ENCODE results near the gene HCFC1. TPM values are rescaled to one million over a fixed set of nuclear protein-coding genes. Genes with fewer than 3 reads are reported as not detected.

The HCFC1 gene
- total RNA-seq, 1 donor from 2014 or later: 48.4 TPM

DNA sequence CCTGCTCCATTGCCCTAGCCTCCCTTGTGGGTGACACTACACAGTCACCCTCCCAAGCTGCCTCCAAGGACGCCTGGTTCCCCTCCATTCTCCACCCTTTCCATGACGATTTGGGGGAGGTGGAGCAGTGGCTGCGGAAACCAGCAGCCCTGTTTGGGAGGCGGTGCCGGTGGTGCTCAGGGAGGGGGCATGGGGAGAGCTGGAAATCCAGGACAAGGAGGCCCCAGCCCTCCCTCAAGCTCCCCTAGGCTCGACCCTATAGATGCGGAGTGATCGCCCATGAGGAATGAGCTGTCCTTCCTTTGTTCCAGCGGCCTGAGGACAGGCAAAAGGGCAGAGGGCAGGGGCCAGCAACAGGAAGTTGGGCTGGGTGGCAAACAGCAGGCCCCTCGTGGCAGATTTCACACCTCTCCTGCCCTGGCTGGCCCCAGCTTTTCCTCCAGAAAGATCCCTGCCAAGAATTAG is 23.6 kb downstream of the HCFC1 start:
- H3K4me3 ChIP-seq: no peak overlapping the region
- ATAC-seq (no peak), DNase-seq (no peak)
- no peaks in the 10 kb centered on the region for H3K27me3 ChIP-seq (ENCODE audit: low read depth)
- H3K36me3 ChIP-seq: peaks cover 45% of the 10 kb centered on the region
- no peaks in the 10 kb centered on the region for H3K9me3 ChIP-seq
- intact Hi-C loops (cut with DNase I): no loop called here
- H3K4me1 ChIP-seq: peaks cover 5% of the 10 kb centered on the region
- TF ChIP-seq, protein P1, sequence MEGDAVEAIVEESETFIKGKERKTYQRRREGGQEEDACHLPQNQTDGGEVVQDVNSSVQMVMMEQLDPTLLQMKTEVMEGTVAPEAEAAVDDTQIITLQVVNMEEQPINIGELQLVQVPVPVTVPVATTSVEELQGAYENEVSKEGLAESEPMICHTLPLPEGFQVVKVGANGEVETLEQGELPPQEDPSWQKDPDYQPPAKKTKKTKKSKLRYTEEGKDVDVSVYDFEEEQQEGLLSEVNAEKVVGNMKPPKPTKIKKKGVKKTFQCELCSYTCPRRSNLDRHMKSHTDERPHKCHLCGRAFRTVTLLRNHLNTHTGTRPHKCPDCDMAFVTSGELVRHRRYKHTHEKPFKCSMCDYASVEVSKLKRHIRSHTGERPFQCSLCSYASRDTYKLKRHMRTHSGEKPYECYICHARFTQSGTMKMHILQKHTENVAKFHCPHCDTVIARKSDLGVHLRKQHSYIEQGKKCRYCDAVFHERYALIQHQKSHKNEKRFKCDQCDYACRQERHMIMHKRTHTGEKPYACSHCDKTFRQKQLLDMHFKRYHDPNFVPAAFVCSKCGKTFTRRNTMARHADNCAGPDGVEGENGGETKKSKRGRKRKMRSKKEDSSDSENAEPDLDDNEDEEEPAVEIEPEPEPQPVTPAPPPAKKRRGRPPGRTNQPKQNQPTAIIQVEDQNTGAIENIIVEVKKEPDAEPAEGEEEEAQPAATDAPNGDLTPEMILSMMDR (IDR thresholded peaks at IDR 0.05): no peak
- peak overlapping the region; percentile 60 for H3K27ac ChIP-seq

DNA sequence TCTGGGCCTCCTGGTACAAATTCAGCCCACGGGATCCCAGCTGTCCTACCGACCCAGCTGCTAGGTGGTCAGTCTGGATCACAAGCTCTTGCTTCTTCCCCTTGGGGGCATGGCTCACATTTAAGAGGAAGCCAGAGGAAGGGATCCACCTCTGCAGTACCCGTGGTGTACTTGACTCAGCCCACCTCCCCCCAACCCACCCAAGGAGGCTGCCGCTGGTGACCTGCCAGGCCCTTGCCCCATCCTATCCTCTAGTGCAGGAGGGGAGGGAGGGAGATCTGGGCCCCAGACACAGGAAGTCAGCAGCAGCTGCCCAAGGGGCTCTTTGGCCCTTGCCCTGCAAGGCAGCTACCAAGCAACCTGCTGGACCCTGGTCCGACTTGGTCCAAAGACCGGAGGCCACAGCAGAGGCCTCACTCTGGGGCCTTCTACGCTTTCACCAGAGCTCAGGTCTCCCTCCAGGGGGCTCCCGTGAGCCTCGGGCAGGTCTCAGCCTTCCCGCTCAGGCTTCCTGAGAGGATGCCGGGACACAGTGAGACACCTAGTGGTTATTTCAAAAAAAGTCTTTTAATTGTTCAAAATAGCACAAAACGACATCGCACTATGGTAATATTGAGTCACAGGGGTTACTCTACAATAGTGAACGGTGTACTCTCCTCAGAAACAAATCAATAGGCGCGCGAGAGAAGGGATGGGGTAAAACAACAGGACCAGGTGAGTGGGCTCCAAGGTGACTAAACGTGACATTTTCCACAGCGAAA is 24.4 kb downstream of the HCFC1 start:
- ATAC-seq (peak; percentile 84 to 92), DNase-seq (peak; percentile 83)
- no peak overlapping the region for H3K4me3 ChIP-seq
- TF ChIP-seq, protein P1 (IDR thresholded peaks at IDR 0.05): peak; percentile 78
- no peaks in the 10 kb centered on the region for H3K9me3 ChIP-seq
- peaks cover 37% of the 10 kb centered on the region for H3K36me3 ChIP-seq
- intact Hi-C loops (cut with DNase I): no loop called here
- H3K4me1 ChIP-seq: peaks cover 5% of the 10 kb centered on the region
- no peaks in the 10 kb centered on the region for H3K27me3 ChIP-seq (ENCODE audit: low read depth)
- peak overlapping the region; percentile 60 for H3K27ac ChIP-seq

DNA sequence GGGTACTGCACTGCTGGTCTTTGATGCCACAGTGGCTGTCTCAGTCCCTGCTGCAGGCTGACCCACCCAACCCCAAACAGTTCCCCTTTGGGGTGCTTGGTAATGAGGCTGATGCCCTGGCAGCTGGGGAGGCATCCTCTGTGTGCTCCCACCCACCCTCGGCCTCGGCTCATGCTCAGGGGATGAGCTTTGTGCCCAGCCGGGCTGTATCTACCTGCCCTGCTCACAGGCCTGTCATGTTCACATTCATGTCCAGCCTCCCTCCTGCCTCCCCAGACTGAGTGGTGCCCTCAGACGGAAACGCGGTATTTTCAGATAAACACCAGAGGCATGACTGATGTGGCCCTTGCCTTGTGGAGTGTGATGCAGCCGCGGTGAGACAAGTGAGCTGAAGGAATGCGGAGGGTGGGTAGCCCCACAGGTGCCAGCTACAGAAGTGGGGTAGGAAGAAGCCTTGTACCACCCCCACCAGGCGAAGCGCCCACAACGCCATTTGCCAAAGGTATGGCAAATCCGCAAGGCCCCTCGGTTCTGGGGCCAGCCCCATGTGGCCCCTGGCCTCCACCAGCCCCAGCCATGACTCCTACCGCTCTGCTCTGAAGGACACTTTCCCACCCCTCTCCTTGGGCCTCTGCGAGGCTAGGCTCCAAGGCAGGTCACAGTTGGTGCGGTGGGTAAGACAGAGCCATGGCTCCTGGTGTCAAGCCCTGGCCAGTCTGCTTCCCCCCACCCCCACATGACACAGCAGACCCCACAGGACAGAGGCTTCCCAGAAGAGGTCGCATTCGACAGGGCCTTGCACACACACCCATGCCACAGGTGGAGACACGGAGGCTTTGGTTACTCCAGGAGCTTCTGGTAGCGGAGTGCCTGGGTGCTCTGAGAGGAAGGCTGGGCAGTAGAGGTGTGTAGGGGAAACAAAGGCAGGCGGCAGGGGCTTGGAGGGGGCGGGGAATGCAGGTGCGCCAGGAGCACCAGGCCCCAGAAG is 25.4 kb downstream of the HCFC1 start:
- no peaks in the 10 kb centered on the region for H3K9me3 ChIP-seq
- H3K36me3 ChIP-seq: peaks cover 27% of the 10 kb centered on the region
- no peak for ATAC-seq
- peak overlapping the region; percentile 46 for H3K27ac ChIP-seq
- H3K4me3 ChIP-seq: no peak overlapping the region
- intact Hi-C loops (cut with DNase I): no loop called here
- no peak for DNase-seq
- TF ChIP-seq, protein P1 (IDR thresholded peaks at IDR 0.05): no peak
- H3K27me3 ChIP-seq (ENCODE audit: low read depth): no peaks in the 10 kb centered on the region
- H3K4me1 ChIP-seq: peaks cover 5% of the 10 kb centered on the region

DNA sequence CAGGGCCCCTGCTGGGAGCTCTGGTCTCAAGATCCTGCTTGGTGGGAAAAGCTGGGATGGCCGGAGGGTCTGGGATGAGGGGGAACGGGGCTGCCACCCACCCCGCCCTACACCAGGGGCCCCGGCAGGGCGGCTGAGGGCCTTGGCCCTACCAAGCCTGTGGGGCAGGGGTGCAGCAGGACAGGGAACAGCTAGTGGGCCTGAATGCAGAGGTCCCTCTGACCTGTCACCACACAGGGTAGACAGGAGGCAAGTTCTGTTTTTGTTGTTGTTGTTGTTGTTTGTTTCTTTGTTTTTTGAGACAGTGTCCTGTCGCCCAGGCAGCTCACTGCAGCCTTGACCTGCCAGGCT is 26.8 kb downstream of the HCFC1 start:
- H3K27ac ChIP-seq: peak overlapping the region; percentile 62
- peaks cover 12% of the 10 kb centered on the region for H3K36me3 ChIP-seq
- no peaks in the 10 kb centered on the region for H3K9me3 ChIP-seq
- intact Hi-C loops (cut with DNase I): no loop called here
- H3K4me1 ChIP-seq: peaks cover 3% of the 10 kb centered on the region
- peak overlapping the region; percentile 56 for H3K4me3 ChIP-seq
- TF ChIP-seq, protein P1 (IDR thresholded peaks at IDR 0.05): no peak
- ATAC-seq (peak; percentile 23 to 34), DNase-seq (no peak)
- no peaks in the 10 kb centered on the region for H3K27me3 ChIP-seq (ENCODE audit: low read depth)

DNA sequence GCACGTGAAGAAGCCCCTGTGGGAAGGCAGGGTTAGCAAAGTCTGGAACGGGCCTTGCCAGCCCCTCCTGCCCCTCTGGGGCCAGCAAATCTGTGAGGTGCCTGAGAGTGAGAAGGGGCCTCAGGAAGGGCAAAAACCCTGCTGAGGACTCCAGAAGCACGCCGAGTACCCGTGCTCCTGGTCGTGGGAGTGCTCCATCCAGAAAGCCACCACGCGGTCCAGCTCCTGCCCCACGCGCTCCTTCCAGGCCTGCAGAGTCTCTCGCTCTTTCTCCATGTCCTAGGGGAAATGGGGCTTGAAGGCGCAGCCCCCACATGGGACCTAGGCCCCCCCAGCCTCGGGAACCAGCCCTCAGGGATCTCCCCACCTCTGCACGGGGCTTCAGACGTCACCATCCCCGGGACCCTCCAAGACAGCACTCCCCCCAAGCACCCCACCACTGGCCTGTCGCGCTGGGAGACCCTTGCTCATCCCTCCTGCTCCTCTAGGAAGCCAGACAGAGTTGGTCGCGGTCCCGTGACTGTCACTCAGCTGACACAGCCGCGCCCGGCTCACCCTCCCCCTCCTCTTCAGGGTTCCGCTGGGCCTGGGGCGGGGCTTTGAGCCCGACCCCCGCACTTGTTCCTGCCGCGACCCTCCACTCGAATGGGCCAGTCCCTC is 27.3 kb downstream of the HCFC1 start, which contains the start of gene RENBP:
Gene RENBP (minus strand): TSS at position 504 of the 660 bp plus-strand sequence. CDS start 33 bp downstream, at position 471.
- no peaks in the 10 kb centered on the region for H3K9me3 ChIP-seq
- intact Hi-C loops (cut with DNase I): no loop called here
- TF ChIP-seq, protein P1 (IDR thresholded peaks at IDR 0.05): no peak
- peaks cover 7% of the 10 kb centered on the region for H3K36me3 ChIP-seq
- peak within 1 kb of the TSS; percentile 56 for H3K4me3 ChIP-seq
- ATAC-seq (peak; percentile 62 to 70), DNase-seq (peak; percentile 83)
- H3K4me1 ChIP-seq: no peaks in the 10 kb centered on the region
- H3K27me3 ChIP-seq (ENCODE audit: low read depth): no peaks in the 10 kb centered on the region
- H3K27ac ChIP-seq: peak within 1 kb of the TSS; percentile 62

Measured in lower lobe of right lung (tissue), 2 donors.